Measurements from ENCODE around the gene CMSS1.

Gene CMSS1

GRCh38 chr3:100120693-100121092 lies 303.0 kb downstream of the CMSS1 start:
- DNase-seq = no peak

- DNase-seq = no peak
These were observed 304.7 kb downstream of the CMSS1 start for GRCh38 chr3:100122321-100122720.

- DNase-seq = no peak
These were observed 305.4 kb downstream of the CMSS1 start for GRCh38 chr3:100123112-100123511.

GRCh38 chr3:100124201-100124761 lies 306.6 kb downstream of the CMSS1 start:
- no peak for DNase-seq

GRCh38 chr3:100125161-100125938 lies 307.7 kb downstream of the CMSS1 start:
- DNase-seq = no peak

- no peak for DNase-seq
These were observed 310.1 kb downstream of the CMSS1 start for GRCh38 chr3:100127792-100128191.

- DNase-seq = no peak
These were observed 310.9 kb downstream of the CMSS1 start for GRCh38 chr3:100128565-100128964.

- DNase-seq = no peak
These were observed 312.3 kb downstream of the CMSS1 start for GRCh38 chr3:100129941-100130340.

GRCh38 chr3:100131241-100131640 lies 313.6 kb downstream of the CMSS1 start:
- DNase-seq = no peak

GRCh38 chr3:100136921-100137320 lies 319.3 kb downstream of the CMSS1 start:
- DNase-seq = no peak

GRCh38 chr3:100140976-100141375 lies 323.3 kb downstream of the CMSS1 start:
- DNase-seq = no peak

GRCh38 chr3:100141586-100141985 lies 323.9 kb downstream of the CMSS1 start:
- DNase-seq = no peak

- DNase-seq = no peak
These were observed 326.7 kb downstream of the CMSS1 start for GRCh38 chr3:100144255-100144866.

GRCh38 chr3:100149130-100149529 lies 331.5 kb downstream of the CMSS1 start:
- DNase-seq = no peak

- no peak for DNase-seq
These were observed 332.2 kb downstream of the CMSS1 start for GRCh38 chr3:100149713-100150415.

- DNase-seq = no peak
These were observed 332.8 kb downstream of the CMSS1 start for GRCh38 chr3:100150473-100150872.

- DNase-seq = no peak
These were observed 333.5 kb downstream of the CMSS1 start for GRCh38 chr3:100151024-100151707.

GRCh38 chr3:100154171-100154570 lies 336.5 kb downstream of the CMSS1 start:
- DNase-seq = no peak

- no peak for DNase-seq
These were observed 337.5 kb downstream of the CMSS1 start for GRCh38 chr3:100155128-100155527.

- DNase-seq = no peak
These were observed 337.9 kb downstream of the CMSS1 start for GRCh38 chr3:100155590-100155989.

GRCh38 chr3:100157685-100158084 lies 340.0 kb downstream of the CMSS1 start:
- no peak for DNase-seq

- DNase-seq = no peak
These were observed 341.3 kb downstream of the CMSS1 start for GRCh38 chr3:100158918-100159330.

All from inflammatory macrophage treated with lipopolysaccharide for 4 hours (primary cell).